AG09319 (cell line): ENCODE results near the gene CCDC85A.

ENCODE experiments used
- DNase-seq: peaks from one replicate; pipeline ENCODE4 v3.0.0-alpha.2; 2010; ENCODE audit warnings: low read depth; ENCODE audit errors: extremely low read depth
- CTCF ChIP-seq: IDR thresholded peaks from 2 replicates; pipeline ENCODE4 v1.5.1; 2011; ENCODE audit warnings: low read depth, mild to moderate bottlenecking, inconsistent platforms, low read length, moderate library complexity

CCDC85A gene

GRCh38 chr2:56357655-56358295, 174.0 kb downstream of the CCDC85A start:
- DNase-seq: no peak
- TF ChIP-seq CTCF: no peak

GRCh38 chr2:56361844-56362243, 178.1 kb downstream of the CCDC85A start:
- DNase-seq: no peak
- TF ChIP-seq CTCF: no peak

GRCh38 chr2:56364902-56365301, 181.1 kb downstream of the CCDC85A start:
- DNase-seq: no peak
- no peak for TF ChIP-seq CTCF

- TF ChIP-seq CTCF: no peak
- no peak for DNase-seq
Measured at GRCh38 chr2:56369316-56369715, 185.5 kb downstream of the CCDC85A start.

GRCh38 chr2:56372071-56372656, 188.4 kb downstream of the CCDC85A start:
- no peak for TF ChIP-seq CTCF
- no peak for DNase-seq

GRCh38 chr2:56375251-56375650, 191.5 kb downstream of the CCDC85A start:
- TF ChIP-seq CTCF: no peak
- DNase-seq: no peak

GRCh38 chr2:56376699-56377665, 193.2 kb downstream of the CCDC85A start:
- no peak for TF ChIP-seq CTCF
- no peak for DNase-seq
